K562 (cell line): ENCODE results near the gene LTO1. TPM values are rescaled to one million over a fixed set of nuclear protein-coding genes. Genes with fewer than 3 reads are reported as not detected.

Experiments
- ATAC-seq: fragments of 200-7000 bp; cut with Tn5 transposase; 3 replicates; pipeline ENCODE4 v1.9.1; 2020; ENCODE audit warnings: moderate library complexity
- BruUV-seq: library from RNA; stranded (reverse); fragments of 400-500 nt; replicated peaks from 2 replicates; lab custom pipeline; 2021; lab: Mats Ljungman, UMichigan
- CTCF ChIA-PET: fragments of 300-600 bp; formaldehyde crosslinking; extraction: SDS; loops from one replicate; lab custom pipeline; 2021; ENCODE audit warnings: low intra/inter-chr PET ratio; lab: Yijun Ruan, JAX
- POLR2A ChIA-PET: fragments of 300-600, 350-650 bp; sonication (Branson Sonifier 250); formaldehyde crosslinking; extraction: SDS; loops from one replicate; lab custom pipeline; 2021; ENCODE audit warnings: antibody characterized with exemption, inconsistent platforms; lab: Yijun Ruan, JAX
- DNase-seq, 4 experiments: peaks; one replicate each; pipeline versions ENCODE4 v3.0.0 to v3.0.0-alpha.2; 2011 to 2018; ENCODE audit warnings: low spot score in 3 of 4, mixed read lengths in 3 of 4; ENCODE audit errors: extremely low read depth in 1 of 4
- FAIRE-seq: peaks from 2 replicates; lab custom pipeline; 2011; peaks lifted over from hg19 to GRCh38; lab: Jason Lieb, UNC
- H2AFZ ChIP-seq: 2 replicates; pipeline ENCODE4 v1.6.0; 2011; ENCODE audit warnings: low read depth, low read length, control low read depth, inconsistent platforms
- H3K27ac ChIP-seq: fragments of 200-600 bp; 3 replicates; pipeline ENCODE4 v1.8.0; 2011; ENCODE audit warnings: low read depth, mild to moderate bottlenecking, control low read depth, inconsistent platforms, low read length, moderate library complexity, mixed read lengths; ENCODE audit errors: extremely low read depth
- H3K27me3 ChIP-seq, 2 experiments: fragments of 300-600 bp in 1 of 2; 2 replicates in 1 of 2; 3 replicates in 1 of 2; pipeline versions ENCODE4 v1.6.0 to v1.8.0; 2011; ENCODE audit warnings: inconsistent platforms in 2 of 2, low read length in 2 of 2, mild to moderate bottlenecking in 1 of 2, mixed read lengths in 1 of 2, moderate library complexity in 1 of 2; ENCODE audit not compliant: control insufficient read depth in 2 of 2, insufficient read depth in 2 of 2
- H3K36me3 ChIP-seq: fragments of 300-600 bp; 3 replicates; pipeline ENCODE4 v1.8.0; 2011; ENCODE audit warnings: mild to moderate bottlenecking, low read length, inconsistent platforms; ENCODE audit not compliant: control insufficient read depth, insufficient read depth
- H3K4me1 ChIP-seq, 2 experiments: fragments of 200-600 bp in 1 of 2; replicated peaks in 1 of 2; 2 replicates in 1 of 2; 3 replicates in 1 of 2; pipeline versions ENCODE4 v1.5.1 to v1.8.0; 2011; ENCODE audit warnings: inconsistent platforms in 2 of 2, low read length in 2 of 2, mild to moderate bottlenecking in 1 of 2, mixed read lengths in 1 of 2, moderate library complexity in 1 of 2; ENCODE audit not compliant: control insufficient read depth in 2 of 2, insufficient read depth in 2 of 2
- H3K4me2 ChIP-seq: 2 replicates; pipeline ENCODE4 v1.6.1; 2011; ENCODE audit warnings: low read length, control low read depth, inconsistent platforms, mixed read lengths; ENCODE audit not compliant: insufficient read depth
- H3K4me3 ChIP-seq: fragments of 200-600 bp; sonication (generic), shearing (Covaris generic); 2 replicates; pipeline ENCODE4 v1.5.1; 2016; ENCODE audit warnings: control low read depth, inconsistent platforms
- H3K79me2 ChIP-seq: fragments of 200-600 bp; 3 replicates; pipeline ENCODE4 v1.8.0; 2011; ENCODE audit warnings: low read length, inconsistent platforms; ENCODE audit not compliant: control insufficient read depth, insufficient read depth
- H3K9ac ChIP-seq, 2 experiments: 2 replicates each; pipeline versions ENCODE4 v1.6.0 to v1.6.1; 2011; ENCODE audit warnings: low read depth in 2 of 2, low read length in 2 of 2, control low read depth in 1 of 2, inconsistent platforms in 1 of 2, mild to moderate bottlenecking in 1 of 2, mixed read lengths in 1 of 2; ENCODE audit not compliant: insufficient read depth in 1 of 2
- H3K9me1 ChIP-seq: one replicate; pipeline ENCODE4 v1.6.0; 2011; ENCODE audit warnings: inconsistent platforms, mild to moderate bottlenecking, low read length, moderate library complexity; ENCODE audit not compliant: control insufficient read depth, insufficient read depth
- H3K9me3 ChIP-seq: replicated peaks from 2 replicates; pipeline ENCODE4 v1.5.1; 2011; ENCODE audit warnings: low read depth, low read length, inconsistent platforms; ENCODE audit not compliant: control insufficient read depth, insufficient read depth
- H4K20me1 ChIP-seq: replicated peaks from 2 replicates; pipeline ENCODE4 v1.6.1; 2011; ENCODE audit warnings: low read length, inconsistent platforms, mixed read lengths; ENCODE audit not compliant: control insufficient read depth, insufficient read depth
- C11orf30 ChIP-seq: fragments of 450-650 bp; IDR thresholded peaks from 2 replicates; pipeline ENCODE4 v1.6.1; 2016; ENCODE audit warnings: low read depth, mild to moderate bottlenecking
- RBM25 ChIP-seq: fragments of 200-400 bp; formaldehyde crosslinking; IDR thresholded peaks from 2 replicates; pipeline ENCODE4 v1.6.1; 2018; ENCODE audit warnings: low read length, low read depth, moderate library complexity; ENCODE audit not compliant: severe bottlenecking
- ZNF263 ChIP-seq: sonication (generic); formaldehyde crosslinking; IDR thresholded peaks from 2 replicates; pipeline ENCODE4 v1.8.0; 2022; ENCODE audit warnings: mild to moderate bottlenecking, missing genetic modification reagents, borderline replicate concordance
- WGBS: fragments of 100-300 bp; shearing (Covaris generic); methylation state at CpG from one replicate; pipeline ENCODE4 v1.1.6; 2016; ENCODE audit warnings: low coverage, mixed read lengths; ENCODE audit not compliant: insufficient coverage; ENCODE audit errors: missing lambda C conversion rate; 5-methylcytosine and 5-hydroxymethylcytosine counted together
- in situ Hi-C: fragments of 300-500 bp; cut with MboI; formaldehyde crosslinking; loops from 4 replicates; pipeline ENCODE4 v1.15.0; 2018; ENCODE audit warnings: inconsistent platforms, mixed read lengths
- intact Hi-C: fragments of 100-400 bp; cut with micrococcal nuclease; formaldehyde crosslinking; loops from 2 replicates; pipeline ENCODE4 v1.14.2; 2022
- polyA plus RNA-seq, 8 experiments: library from polyadenylated mRNA; depleted of rRNA in 4 of 8; stranded (reverse) in 5 of 8; unstranded in 3 of 8; fragments of >200 nt; fragmentation: Nextera tagmentation in 2 of 8; fragmentation: Illumina TruSeq in 1 of 8; extraction: Ambion mirVana in 2 of 8; extraction: Trizol in 1 of 8; gene quantifications; 2 replicates each; pipeline versions ENCODE4 v1.2.1 to v1.2.3, GENCODE V29; 2011 to 2014; ENCODE audit warnings: inconsistent platforms in 1 of 8, missing spikeins in 1 of 8
- total RNA-seq, 7 experiments: library from RNA; depleted of rRNA in 6 of 7; stranded (reverse); fragments of >200 nt in 6 of 7; fragmentation: Illumina TruSeq in 2 of 7; extraction: Trizol in 2 of 7; gene quantifications; 2 replicates each; pipeline versions ENCODE4 v1.2.1 to v1.2.3, GENCODE V29; 2011 to 2021; ENCODE audit warnings: low replicate concordance in 1 of 7
- TF ChIP-seq, protein P1 (sequence below): fragments of 200-400 bp; formaldehyde crosslinking; IDR thresholded peaks from 2 replicates; pipeline ENCODE4 v1.6.1; 2017; ENCODE audit warnings: mild to moderate bottlenecking, low read depth, low read length, moderate library complexity

Gene LTO1
- total and polyA plus RNA-seq, 9 of the 15 experiments (the other 6 are each of a cell fraction or from before 2014, with no cell fraction given), result 2.6 to 43.4 (median 19.1) TPM

DNA sequence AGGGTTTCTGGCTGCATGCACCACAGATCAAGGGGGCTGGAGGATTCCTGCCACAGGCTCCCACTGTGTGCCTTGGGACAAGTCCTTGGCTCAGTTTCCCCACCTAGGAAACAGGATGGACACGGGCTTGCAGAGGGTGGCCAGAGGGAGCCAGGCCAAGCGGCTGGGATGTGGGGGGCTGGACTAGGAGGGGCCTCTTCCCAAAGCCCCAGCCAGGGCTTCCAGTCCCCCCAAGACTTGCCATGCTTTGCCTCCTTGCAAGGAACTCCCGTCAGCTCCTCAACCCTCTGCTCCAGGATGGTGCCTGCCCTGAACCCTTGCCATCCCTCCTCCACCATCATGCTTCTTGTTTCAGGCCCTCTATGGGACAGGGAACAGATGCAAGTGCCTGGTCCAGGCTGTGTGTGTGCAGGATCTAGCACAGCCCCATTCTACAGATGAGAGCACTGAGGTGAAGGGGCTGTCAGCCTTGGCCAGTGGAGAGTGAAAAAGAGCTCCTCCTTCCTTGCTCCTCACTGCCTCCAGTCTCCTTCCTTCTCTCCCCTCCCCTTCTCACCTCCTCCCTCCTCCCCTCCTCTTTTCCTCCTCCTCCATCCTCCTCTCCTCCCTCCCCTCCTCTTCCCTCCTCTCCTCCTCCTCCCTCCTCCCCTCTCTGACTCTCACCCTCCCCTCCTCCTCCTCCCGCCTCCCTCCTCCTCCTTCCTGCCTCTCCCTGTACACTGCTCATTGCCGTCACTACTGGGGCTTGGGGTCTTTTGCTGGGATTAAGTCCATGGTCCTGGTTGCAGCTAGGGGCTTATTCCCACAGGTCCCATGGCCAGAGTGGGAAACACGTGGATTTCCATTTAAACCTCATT, 42.0 kb upstream of the LTO1 start:
- Histone ChIP-seq H3K9me3 (no peaks in the 10 kb centered on the region), H3K4me1 (peaks cover 0 to 4% of the 10 kb centered on the region in 2 experiments; a peak in 2 of 5 replicates), H3K9me1 (no peaks in the 10 kb centered on the region), H2AFZ (no peak overlapping the region), H3K4me2 (no peak overlapping the region), H3K4me3 (no peak overlapping the region), H3K27ac (no peak overlapping the region), H3K79me2 (no peaks in the 10 kb centered on the region), H3K27me3 (peaks cover 33 to 74% of the 10 kb centered on the region in 2 experiments), H4K20me1 (0 out of 2 replicates have a peak, but pooled peaks cover 6% of the 10 kb centered on the region), H3K9ac (no peak overlapping the region), H3K36me3 (no peaks in the 10 kb centered on the region)
- intact Hi-C loops, result no loop called here
- in situ Hi-C loops, result loop anchor here (10.0 kb wide), 1 partner anchor 468 kb away; no protein-coding TSS in a partner anchor
- DNase-seq, result no peak
- ChIA-PET CTCF (no interaction called here), POLR2A (interaction anchor here (0.7 kb wide), 2 partner anchors 8 to 11 kb away, joined by 3 read pairs; no protein-coding TSS in a partner anchor)
- TF ChIP-seq, protein P1, sequence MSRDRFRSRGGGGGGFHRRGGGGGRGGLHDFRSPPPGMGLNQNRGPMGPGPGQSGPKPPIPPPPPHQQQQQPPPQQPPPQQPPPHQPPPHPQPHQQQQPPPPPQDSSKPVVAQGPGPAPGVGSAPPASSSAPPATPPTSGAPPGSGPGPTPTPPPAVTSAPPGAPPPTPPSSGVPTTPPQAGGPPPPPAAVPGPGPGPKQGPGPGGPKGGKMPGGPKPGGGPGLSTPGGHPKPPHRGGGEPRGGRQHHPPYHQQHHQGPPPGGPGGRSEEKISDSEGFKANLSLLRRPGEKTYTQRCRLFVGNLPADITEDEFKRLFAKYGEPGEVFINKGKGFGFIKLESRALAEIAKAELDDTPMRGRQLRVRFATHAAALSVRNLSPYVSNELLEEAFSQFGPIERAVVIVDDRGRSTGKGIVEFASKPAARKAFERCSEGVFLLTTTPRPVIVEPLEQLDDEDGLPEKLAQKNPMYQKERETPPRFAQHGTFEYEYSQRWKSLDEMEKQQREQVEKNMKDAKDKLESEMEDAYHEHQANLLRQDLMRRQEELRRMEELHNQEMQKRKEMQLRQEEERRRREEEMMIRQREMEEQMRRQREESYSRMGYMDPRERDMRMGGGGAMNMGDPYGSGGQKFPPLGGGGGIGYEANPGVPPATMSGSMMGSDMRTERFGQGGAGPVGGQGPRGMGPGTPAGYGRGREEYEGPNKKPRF, result no peak
- TF ChIP-seq ZNF263 (CRISPR knock-in tag), result peak; percentile 89
- no peak for TF ChIP-seq C11orf30
- TF ChIP-seq RBM25, result peak; percentile 24
- no TSS peak for BruUV-seq
- no peak for ATAC-seq
- no peak for FAIRE-seq
- 2% methylated on average over 5 of the region's 6 CpGs for WGBS
